ENCODE data around the gene PCBP2.

PCBP2 gene

GRCh38 chr12:53492830-53493609 is 41.1 kb downstream of the PCBP2 start:
- H3K4me3 Mint-ChIP-seq, result peak overlapping the region; percentile 86 to 88 (median 88)
- H3K9me3 Mint-ChIP-seq, result no peaks in the 10 kb centered on the region
- H3K4me1 Mint-ChIP-seq, result peaks cover 55% of the 10 kb centered on the region
- H3K27ac Mint-ChIP-seq, result peak overlapping the region; percentile 90 to 97 (median 95)
- H3K36me3 Mint-ChIP-seq (ENCODE audit: low read depth), result peaks cover 5% of the 10 kb centered on the region
- TF ChIP-seq, protein P1, sequence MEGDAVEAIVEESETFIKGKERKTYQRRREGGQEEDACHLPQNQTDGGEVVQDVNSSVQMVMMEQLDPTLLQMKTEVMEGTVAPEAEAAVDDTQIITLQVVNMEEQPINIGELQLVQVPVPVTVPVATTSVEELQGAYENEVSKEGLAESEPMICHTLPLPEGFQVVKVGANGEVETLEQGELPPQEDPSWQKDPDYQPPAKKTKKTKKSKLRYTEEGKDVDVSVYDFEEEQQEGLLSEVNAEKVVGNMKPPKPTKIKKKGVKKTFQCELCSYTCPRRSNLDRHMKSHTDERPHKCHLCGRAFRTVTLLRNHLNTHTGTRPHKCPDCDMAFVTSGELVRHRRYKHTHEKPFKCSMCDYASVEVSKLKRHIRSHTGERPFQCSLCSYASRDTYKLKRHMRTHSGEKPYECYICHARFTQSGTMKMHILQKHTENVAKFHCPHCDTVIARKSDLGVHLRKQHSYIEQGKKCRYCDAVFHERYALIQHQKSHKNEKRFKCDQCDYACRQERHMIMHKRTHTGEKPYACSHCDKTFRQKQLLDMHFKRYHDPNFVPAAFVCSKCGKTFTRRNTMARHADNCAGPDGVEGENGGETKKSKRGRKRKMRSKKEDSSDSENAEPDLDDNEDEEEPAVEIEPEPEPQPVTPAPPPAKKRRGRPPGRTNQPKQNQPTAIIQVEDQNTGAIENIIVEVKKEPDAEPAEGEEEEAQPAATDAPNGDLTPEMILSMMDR (IDR thresholded peaks at IDR 0.05; ENCODE audit: unreplicated experiment in 3 of 3), result no peak
- no peaks in the 10 kb centered on the region for H3K27me3 Mint-ChIP-seq (ENCODE audit: low read depth)

- no peaks in the 10 kb centered on the region for H3K9me3 Mint-ChIP-seq
- peak overlapping the region; percentile 86 to 88 (median 88) for H3K4me3 Mint-ChIP-seq
- H3K27me3 Mint-ChIP-seq (ENCODE audit: low read depth), result no peaks in the 10 kb centered on the region
- peak overlapping the region; percentile 90 to 97 (median 95) for H3K27ac Mint-ChIP-seq
- H3K4me1 Mint-ChIP-seq, result peaks cover 63% of the 10 kb centered on the region
- H3K36me3 Mint-ChIP-seq (ENCODE audit: low read depth), result peaks cover 5% of the 10 kb centered on the region
- TF ChIP-seq, protein P1 (IDR thresholded peaks at IDR 0.05; ENCODE audit: unreplicated experiment in 3 of 3), result no peak
Observed at GRCh38 chr12:53493610-53494391, 41.9 kb downstream of the PCBP2 start.

GRCh38 chr12:53495903-53496751 is 44.2 kb downstream of the PCBP2 start:
- H3K9me3 Mint-ChIP-seq, result no peaks in the 10 kb centered on the region
- peaks cover 69% of the 10 kb centered on the region for H3K4me1 Mint-ChIP-seq
- TF ChIP-seq, protein P1 (IDR thresholded peaks at IDR 0.05; ENCODE audit: unreplicated experiment in 3 of 3), result no peak
- peak overlapping the region; percentile 96 to 99 (median 98) for H3K27ac Mint-ChIP-seq
- H3K4me3 Mint-ChIP-seq, result peak overlapping the region; percentile 79 to 86 (median 83)
- no peaks in the 10 kb centered on the region for H3K36me3 Mint-ChIP-seq (ENCODE audit: low read depth)
- H3K27me3 Mint-ChIP-seq (ENCODE audit: low read depth), result peaks cover 4% of the 10 kb centered on the region

GRCh38 chr12:53496752-53497032 is 44.8 kb downstream of the PCBP2 start:
- Mint-ChIP-seq H3K9me3 (no peaks in the 10 kb centered on the region), H3K4me3 (peak overlapping the region; percentile 79 to 96 (median 83)), H3K36me3 (ENCODE audit: low read depth) (no peaks in the 10 kb centered on the region), H3K4me1 (peaks cover 69% of the 10 kb centered on the region), H3K27me3 (ENCODE audit: low read depth) (peaks cover 4% of the 10 kb centered on the region), H3K27ac (peak overlapping the region; percentile 96 to 99 (median 98))
- TF ChIP-seq, protein P1 (IDR thresholded peaks at IDR 0.05; ENCODE audit: unreplicated experiment in 3 of 3), result no peak

- Mint-ChIP-seq H3K4me3 (peak overlapping the region; percentile 96), H3K4me1 (peaks cover 69% of the 10 kb centered on the region), H3K9me3 (no peaks in the 10 kb centered on the region), H3K27me3 (ENCODE audit: low read depth) (peaks cover 4% of the 10 kb centered on the region), H3K27ac (peak overlapping the region; percentile 96 to 99 (median 97)), H3K36me3 (ENCODE audit: low read depth) (no peaks in the 10 kb centered on the region)
- TF ChIP-seq, protein P1 (IDR thresholded peaks at IDR 0.05; ENCODE audit: unreplicated experiment in 3 of 3), result no peak
Observed at GRCh38 chr12:53497461-53497860, 45.6 kb downstream of the PCBP2 start.

Data from nephron (organoid).